GM19328 (cell line): ENCODE data around the gene TGFA.

Experiments
- ATAC-seq: cut with Tn5 transposase; IDR thresholded peaks from one replicate; pipeline ENCODE4 v1.9.1; 2021; ENCODE audit warnings: mild to moderate bottlenecking, moderate library complexity; ENCODE audit not compliant: unreplicated experiment

TGFA gene

GRCh38 chr2:70553334-70553583 lies 367 bp downstream of the TGFA start:
- ATAC-seq, result no peak

DNA sequence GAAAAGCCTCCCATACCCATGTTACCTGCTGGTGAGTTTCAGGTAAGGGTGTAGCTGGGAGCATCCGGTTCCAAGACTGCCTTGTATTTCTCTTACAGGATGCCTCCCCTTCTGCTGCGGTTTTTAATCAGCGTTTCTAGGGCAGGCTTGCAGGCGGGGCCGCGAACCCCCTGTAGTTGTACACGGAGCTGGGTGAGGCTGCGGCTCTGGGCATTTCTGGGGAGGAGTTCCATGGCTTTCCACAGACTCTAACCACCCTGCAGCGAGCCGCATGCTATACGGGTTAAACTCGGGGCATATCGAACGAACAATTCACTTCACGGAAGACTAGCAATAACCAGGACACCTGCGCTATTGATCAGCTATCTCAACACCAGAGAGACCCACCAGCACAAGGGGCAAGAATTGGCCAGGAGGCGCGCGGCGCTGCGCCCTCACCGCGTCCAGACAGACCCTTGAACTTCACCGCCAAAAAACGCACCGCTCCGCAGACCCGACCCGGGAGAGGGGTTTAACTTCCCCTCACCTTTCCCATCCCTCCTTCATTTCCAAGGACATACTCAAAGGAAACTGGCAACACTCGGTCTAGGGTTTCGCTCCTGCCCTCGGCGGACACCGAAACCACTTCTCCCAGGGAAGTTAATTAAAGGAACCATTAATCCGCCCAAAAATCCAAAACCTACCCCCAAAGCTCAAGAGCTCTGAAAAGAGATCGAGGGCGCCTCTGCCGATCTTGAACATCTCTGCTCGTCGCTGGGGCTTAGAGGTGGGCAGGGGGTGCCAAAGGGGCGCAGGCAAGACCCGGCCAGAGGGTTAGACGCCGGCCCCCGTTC lies 909 bp downstream of the TGFA start:
- ATAC-seq, result no peak

GRCh38 chr2:70551167-70551566 lies 2.5 kb downstream of the TGFA start:
- ATAC-seq, result no peak

DNA sequence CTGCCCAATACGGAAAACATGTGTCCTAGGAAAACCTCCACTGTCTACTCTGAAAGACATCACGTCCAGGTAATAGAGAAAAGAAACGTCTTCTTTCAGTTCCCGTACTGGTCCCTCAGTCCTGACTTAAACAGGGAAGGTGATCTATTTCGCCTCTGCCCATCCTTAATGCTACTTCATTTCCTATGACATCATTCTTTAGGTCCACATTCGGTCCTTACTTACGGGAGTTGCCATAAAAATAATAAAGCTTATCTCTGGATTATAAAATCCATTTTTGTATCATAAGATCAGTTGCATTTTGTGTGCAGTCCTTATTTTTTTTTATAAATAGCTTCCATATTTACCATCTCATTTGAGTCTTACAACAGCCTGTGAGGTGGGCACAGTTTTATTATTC lies 3.7 kb downstream of the TGFA start:
- no peak for ATAC-seq

DNA sequence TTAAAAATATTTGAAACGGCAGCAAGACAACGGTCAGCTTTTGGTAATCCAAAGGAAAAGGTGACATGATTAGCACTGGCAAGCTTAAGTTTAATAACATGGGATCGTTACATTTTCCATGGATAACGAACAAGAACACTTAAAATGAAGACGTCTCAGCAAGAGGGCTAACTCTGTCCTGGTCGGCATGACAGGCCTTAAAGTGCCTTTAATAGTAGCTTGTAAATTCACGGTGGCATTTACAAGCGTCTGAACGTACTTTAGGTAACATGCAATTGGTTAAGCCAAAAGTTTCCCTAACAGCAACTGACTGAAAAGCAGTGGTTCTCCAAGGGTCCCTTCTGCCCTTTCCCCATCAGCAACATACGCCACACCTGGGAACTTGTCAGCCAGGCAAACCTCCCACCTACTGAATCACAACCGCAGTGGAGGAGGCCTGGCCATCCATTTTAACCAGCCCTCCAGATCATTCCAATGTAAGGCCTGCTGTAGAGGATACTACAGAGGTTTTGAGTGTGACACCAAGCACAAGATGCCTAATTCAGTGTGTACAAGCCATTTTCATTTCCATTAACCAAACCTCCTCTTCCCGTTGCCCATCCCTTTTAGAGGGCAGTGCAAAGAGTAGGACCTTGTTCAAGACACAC lies 4.4 kb downstream of the TGFA start:
- no peak for ATAC-seq

DNA sequence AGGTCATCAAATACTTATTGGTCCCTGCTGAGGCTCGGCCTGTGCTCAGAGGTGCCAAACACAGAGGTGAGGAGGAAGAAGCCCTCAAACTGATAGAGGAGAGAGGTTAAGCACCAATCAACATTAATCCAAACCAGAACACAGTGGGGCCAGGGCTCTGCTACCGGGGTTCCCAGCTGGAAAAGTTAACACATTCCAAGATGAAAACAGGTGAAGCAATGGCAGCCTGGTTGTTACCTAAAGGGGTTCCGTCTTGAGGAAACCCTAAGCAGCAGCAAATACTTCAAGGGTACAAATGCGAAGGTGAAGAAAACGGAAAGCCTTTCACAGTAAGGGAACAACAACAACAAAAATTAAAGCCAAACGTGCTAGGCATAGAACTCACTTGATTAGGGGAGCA lies 5.4 kb downstream of the TGFA start:
- no peak for ATAC-seq

DNA sequence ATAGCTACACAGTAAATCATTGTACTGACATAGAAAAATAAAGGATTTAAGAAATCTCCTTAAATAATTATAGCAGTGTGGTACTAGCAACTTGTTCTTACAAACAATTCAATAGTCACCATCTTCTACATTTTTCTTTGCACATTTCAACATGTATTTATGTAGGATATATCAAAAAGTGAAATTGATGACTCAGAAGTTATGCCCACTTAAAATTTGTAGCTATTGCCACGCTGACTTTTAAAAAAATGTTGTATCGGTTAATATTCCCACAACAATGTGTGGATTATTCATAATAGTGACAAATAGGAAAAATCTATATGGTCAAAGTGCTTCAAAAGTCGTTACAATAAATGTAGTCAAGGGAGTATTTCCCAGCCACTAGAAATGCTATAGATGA lies 6.7 kb downstream of the TGFA start:
- ATAC-seq, result no peak

- ATAC-seq, result no peak
Measured at GRCh38 chr2:70546376-70546775, 7.2 kb downstream of the TGFA start.

GRCh38 chr2:70541481-70542020 lies 12.1 kb downstream of the TGFA start:
- ATAC-seq, result no peak

DNA sequence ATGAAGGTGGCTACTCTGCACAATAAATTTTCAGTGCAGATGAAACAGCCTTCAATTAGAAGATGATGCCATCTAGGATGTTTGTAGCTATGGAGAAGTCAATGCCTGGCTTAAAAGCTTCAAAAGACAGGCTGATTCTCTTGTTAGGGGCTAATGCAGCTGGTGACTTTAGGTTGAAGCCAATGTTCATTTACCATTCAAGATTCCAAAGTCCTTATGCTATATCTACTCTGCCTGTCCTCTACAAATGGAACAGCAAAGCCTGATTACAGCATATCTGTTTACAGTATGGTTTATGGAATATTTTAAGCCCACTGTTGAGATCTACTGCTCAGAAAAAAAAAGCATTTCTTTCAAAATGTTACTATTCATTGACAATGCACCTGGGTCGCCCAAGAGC lies 15.8 kb downstream of the TGFA start:
- no peak for ATAC-seq

DNA sequence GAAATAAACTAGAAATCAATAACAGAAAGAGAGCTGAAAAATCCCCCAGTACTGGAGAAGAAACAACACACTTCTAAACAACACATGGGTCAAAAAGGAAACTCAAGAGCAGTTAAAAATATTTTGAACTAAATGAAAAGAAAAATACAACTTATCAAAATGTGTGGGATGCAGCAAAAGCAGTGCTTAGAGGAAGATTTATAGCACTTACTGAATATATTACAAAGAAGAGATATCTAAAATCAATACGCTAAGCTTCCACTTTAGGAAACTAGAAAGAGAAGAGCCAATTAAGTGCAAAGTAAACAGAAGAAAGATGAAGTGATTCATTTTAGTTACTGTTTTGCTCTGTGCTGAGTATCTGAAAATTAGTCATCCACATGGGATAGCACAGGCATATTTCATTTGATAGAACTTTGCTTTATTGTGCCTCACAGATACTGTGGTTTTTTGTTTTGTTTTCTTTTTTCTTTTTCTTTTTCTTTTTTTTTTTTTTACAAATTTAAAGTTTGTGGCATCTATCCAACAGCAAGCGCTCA lies 17.0 kb downstream of the TGFA start:
- no peak for ATAC-seq

DNA sequence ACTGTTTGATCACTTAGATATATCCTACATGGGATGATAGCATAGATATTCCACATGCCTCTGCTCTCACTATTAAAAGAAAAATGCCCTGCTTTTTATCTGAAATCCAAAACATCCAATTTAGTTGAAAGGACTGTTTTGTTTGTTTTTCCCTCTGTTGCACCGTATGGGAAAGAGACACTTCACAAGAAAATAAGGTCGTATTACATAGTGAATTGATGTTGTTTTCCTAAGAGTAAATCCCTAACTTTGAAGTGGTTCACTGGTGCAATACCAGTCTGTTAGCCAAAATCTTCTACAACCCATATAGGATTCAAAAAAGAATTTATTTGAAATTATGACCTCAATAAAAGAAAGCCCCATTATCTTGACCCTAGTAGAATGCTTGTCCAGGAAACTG lies 18.1 kb downstream of the TGFA start:
- no peak for ATAC-seq

DNA sequence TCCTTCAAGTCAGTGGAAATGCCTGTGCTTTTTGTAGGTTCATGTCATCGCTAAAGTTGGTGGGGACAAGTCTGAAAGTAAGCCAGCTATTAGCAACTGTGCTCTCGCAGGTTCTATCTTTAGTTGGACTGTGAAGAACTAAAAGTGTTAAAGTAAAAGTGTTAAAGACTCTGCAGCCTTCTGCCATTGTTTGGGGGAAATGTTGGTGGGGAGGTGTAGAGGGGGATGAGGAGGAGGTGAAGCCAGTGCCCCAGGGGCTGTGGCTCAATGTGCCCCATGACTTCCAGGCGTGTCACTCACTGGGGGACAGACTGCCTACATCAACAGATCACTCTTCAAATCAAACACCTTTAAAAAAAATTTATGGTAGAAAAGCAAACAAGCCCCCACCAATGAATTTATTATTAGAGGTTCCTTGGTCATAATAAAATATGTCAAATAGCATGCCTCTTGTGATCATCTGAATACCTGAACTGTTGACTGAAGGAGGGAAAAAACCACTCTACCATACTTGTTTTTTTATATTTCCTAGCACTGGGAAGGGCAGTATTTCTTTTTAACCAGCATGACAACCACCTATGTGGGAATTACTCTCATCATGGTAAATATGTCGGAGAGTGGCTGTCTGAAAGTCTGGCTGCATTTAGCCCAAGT lies 19.3 kb downstream of the TGFA start:
- no peak for ATAC-seq

DNA sequence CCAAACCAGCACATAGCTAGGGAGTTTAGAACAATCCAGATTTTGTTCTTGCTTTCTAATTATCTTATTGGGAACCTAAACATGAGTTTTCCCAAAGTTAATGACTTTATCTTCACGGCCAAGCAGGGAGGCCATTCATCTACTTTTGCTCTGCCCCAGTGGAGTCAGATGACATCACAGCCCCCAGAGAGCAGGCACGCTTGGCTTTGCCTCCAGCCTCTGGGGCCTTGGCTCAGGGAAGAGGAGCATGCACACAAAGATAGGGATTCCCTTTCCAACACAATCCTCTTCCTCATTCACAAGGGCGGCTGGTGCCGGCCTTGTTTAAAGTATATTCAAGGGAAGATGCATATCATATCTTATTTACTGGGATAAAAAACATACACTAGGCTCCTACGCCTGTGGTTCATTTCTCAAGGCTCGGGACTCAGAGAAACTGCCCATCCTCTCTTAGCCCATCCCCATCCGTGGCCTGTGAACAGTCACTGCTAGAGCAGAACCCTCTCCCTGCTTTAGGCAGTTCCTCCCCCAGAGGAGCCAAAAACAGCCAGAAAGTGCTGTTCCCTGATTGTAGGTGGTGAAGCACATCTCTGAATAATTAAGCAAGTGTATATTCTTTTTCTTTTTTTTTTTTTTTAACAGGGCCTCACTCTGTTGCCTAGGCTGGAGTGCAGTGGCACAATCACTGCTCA lies 21.2 kb downstream of the TGFA start:
- ATAC-seq, result no peak

DNA sequence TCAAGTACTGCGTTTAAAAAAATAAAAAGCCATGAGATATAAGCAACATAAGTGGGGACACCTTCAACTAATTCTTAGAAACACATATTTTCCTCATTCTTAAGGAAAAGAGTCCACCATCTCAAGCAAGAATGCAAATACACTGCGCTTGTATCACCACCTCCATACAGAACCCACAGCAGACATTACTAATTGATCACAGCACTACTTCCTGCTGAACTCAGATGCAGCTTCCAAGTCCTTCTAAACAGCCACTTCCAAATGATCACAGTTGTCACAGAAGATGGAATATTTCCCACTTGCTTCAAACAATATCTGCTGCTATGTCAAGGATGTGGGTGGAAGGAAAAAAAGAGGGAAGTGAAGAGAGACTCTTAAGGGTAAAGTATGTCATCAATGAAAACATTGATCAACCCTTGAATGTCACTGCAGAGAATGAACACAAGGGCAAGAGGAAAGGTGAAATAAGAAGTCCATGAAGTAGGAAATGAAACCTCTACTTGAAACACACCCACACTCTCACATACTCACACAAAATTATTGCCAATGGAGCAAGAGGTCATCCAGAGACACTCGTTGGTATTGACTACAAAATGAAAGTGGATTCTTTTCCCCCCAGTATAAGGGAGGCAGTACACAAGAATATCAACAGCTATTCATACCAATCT lies 22.1 kb downstream of the TGFA start:
- no peak for ATAC-seq

- ATAC-seq, result no peak
Measured at GRCh38 chr2:70529610-70530009, 24.0 kb downstream of the TGFA start.

GRCh38 chr2:70528929-70529328 lies 24.7 kb downstream of the TGFA start:
- ATAC-seq, result no peak

- ATAC-seq, result no peak
Measured at GRCh38 chr2:70528276-70528675, 25.4 kb downstream of the TGFA start.

- no peak for ATAC-seq
Measured at GRCh38 chr2:70527447-70528080, 26.1 kb downstream of the TGFA start.

GRCh38 chr2:70526126-70526525 lies 27.5 kb downstream of the TGFA start:
- ATAC-seq, result no peak
